Liver (tissue), 9 donors: Measurements from ENCODE around the gene TGM4. TPM values are rescaled to one million over a fixed set of nuclear protein-coding genes. Genes with fewer than 3 reads are reported as not detected.

ENCODE experiments used
- DNase-seq: peaks from one replicate; pipeline ENCODE4 v3.0.0-alpha.2; 2017; ENCODE audit warnings: low spot score
- H3K27ac ChIP-seq, 2 donors: one replicate each; pipeline ENCODE4 v1.7.0; 2013; ENCODE audit warnings: inconsistent platforms in 2 of 2, low read length in 2 of 2, control low read depth in 1 of 2, low read depth in 1 of 2, mild to moderate bottlenecking in 1 of 2
- H3K27me3 ChIP-seq, 4 donors: one replicate each; pipeline versions ENCODE4 v1.6.1 to v1.7.0; 2013; ENCODE audit warnings: low read length in 3 of 4, inconsistent platforms in 1 of 4, mild to moderate bottlenecking in 1 of 4, moderate library complexity in 1 of 4; ENCODE audit not compliant: control insufficient read depth in 4 of 4, insufficient read depth in 4 of 4
- H3K36me3 ChIP-seq, 4 donors: one replicate each; pipeline versions ENCODE4 v1.6.1 to v1.7.0; 2013; ENCODE audit warnings: low read length in 3 of 4, mild to moderate bottlenecking in 3 of 4, low read depth in 1 of 4, moderate library complexity in 1 of 4; ENCODE audit not compliant: control insufficient read depth in 4 of 4, insufficient read depth in 3 of 4
- H3K4me1 ChIP-seq, 4 donors: one replicate each; pipeline versions ENCODE4 v1.6.1 to v1.7.0; 2013; ENCODE audit warnings: low read length in 3 of 4, mild to moderate bottlenecking in 3 of 4, moderate library complexity in 1 of 4; ENCODE audit not compliant: control insufficient read depth in 4 of 4, insufficient read depth in 4 of 4
- H3K4me3 ChIP-seq, 3 donors: one replicate each; pipeline versions ENCODE4 v1.6.1 to v1.7.0; 2013; ENCODE audit warnings: low read length in 3 of 3, control low read depth in 1 of 3, low read depth in 1 of 3, mild to moderate bottlenecking in 1 of 3
- H3K9ac ChIP-seq, 2 donors: one replicate each; pipeline ENCODE4 v1.7.0; 2013; ENCODE audit warnings: low read length in 2 of 2, mild to moderate bottlenecking in 2 of 2, moderate library complexity in 2 of 2, control low read depth in 1 of 2, low read depth in 1 of 2
- H3K9me3 ChIP-seq, 4 donors: one replicate each; pipeline versions ENCODE4 v1.6.1 to v1.7.0; 2013; ENCODE audit warnings: low read length in 3 of 4; ENCODE audit not compliant: control insufficient read depth in 4 of 4
- ATF3 ChIP-seq: IDR thresholded peaks from 2 replicates; pipeline ENCODE4 v1.6.1; 2016; ENCODE audit warnings: antibody characterized with exemption
- CTCF ChIP-seq: fragments of 150-350 bp; IDR thresholded peaks from 2 replicates; pipeline ENCODE4 v1.5.1; 2017; ENCODE audit warnings: improper control_type of control experiment, low read depth, low read length; ENCODE audit not compliant: missing input control
- EGR1 ChIP-seq, 2 donors: IDR thresholded peaks; 2 replicates each; pipeline ENCODE4 v1.6.1; 2016 to 2018; ENCODE audit warnings: antibody characterized with exemption in 2 of 2, low read depth in 2 of 2
- FOXA1 ChIP-seq: IDR thresholded peaks from 2 replicates; pipeline ENCODE4 v1.6.1; 2016; ENCODE audit warnings: antibody characterized with exemption
- FOXA2 ChIP-seq: IDR thresholded peaks from 2 replicates; pipeline ENCODE4 v1.6.1; 2016; ENCODE audit warnings: antibody characterized with exemption
- GABPA ChIP-seq, 2 donors: IDR thresholded peaks in 1 of 2; conservative IDR thresholded peaks in 1 of 2; 2 replicates each; pipeline ENCODE4 v1.6.1; 2016; ENCODE audit warnings: antibody characterized with exemption in 2 of 2, mild to moderate bottlenecking in 1 of 2, moderate library complexity in 1 of 2
- HNF4A ChIP-seq, 2 donors: conservative IDR thresholded peaks; 2 replicates each; pipeline ENCODE4 v1.6.1; 2016; ENCODE audit warnings: antibody characterized with exemption in 2 of 2, mild to moderate bottlenecking in 2 of 2
- HNF4G ChIP-seq: IDR thresholded peaks from 2 replicates; pipeline ENCODE4 v1.6.1; 2016; ENCODE audit warnings: antibody characterized with exemption
- JUND ChIP-seq, 2 donors: IDR thresholded peaks; 2 replicates each; pipeline ENCODE4 v1.6.1; 2016; ENCODE audit warnings: antibody characterized with exemption in 2 of 2
- MAX ChIP-seq: IDR thresholded peaks from 2 replicates; pipeline ENCODE4 v1.6.1; 2016; ENCODE audit warnings: antibody characterized with exemption
- NR2F2 ChIP-seq: IDR thresholded peaks from 2 replicates; pipeline ENCODE4 v1.6.1; 2016; ENCODE audit warnings: antibody characterized with exemption
- RAD21 ChIP-seq, 2 donors: IDR thresholded peaks; 2 replicates each; pipeline ENCODE4 v1.6.1; 2016; ENCODE audit warnings: antibody characterized with exemption in 2 of 2, mild to moderate bottlenecking in 2 of 2
- REST ChIP-seq: IDR thresholded peaks from 2 replicates; pipeline ENCODE4 v1.6.1; 2016; ENCODE audit warnings: antibody characterized with exemption, mild to moderate bottlenecking
- SP1 ChIP-seq: IDR thresholded peaks from 2 replicates; pipeline ENCODE4 v1.6.1; 2018; ENCODE audit warnings: antibody characterized with exemption, mild to moderate bottlenecking
- YY1 ChIP-seq: IDR thresholded peaks from 2 replicates; pipeline ENCODE4 v1.6.1; 2016; ENCODE audit warnings: antibody characterized with exemption, mild to moderate bottlenecking
- ZBTB33 ChIP-seq: IDR thresholded peaks from 2 replicates; pipeline ENCODE4 v1.6.1; 2016; ENCODE audit warnings: antibody characterized with exemption
- WGBS: extraction: QIAGEN DNeasy Blood & Tissue Kit; methylation state at CpG from one replicate; pipeline ENCODE4 v1.1.7; 2013; 5-methylcytosine and 5-hydroxymethylcytosine counted together
- polyA plus RNA-seq, 2 donors: library from polyadenylated mRNA; stranded (reverse) in 1 of 2; unstranded in 1 of 2; fragments of 200-250 nt in 1 of 2; fragments of >200 nt in 1 of 2; fragmentation: Nextera tagmentation in 1 of 2; extraction: Ambion mirVana in 1 of 2; gene quantifications; one replicate each; pipeline versions ENCODE4 v1.2.1 to v1.2.3, GENCODE V29; 2013 to 2015
- total RNA-seq, 2 donors: library from RNA; depleted of rRNA; stranded (reverse); fragments of >200 nt; gene quantifications; one replicate each; pipeline ENCODE4 v1.2.3, GENCODE V29; 2014
- donor health status: healthy.
- donor health status: healthy.
- donor health status: healthy.
- donor health status: healthy.
- donor health status: healthy.

TGM4 gene
- total and polyA plus RNA-seq, 4 donors, result not detected

GRCh38 chr3:44929782-44930181 lies 55.4 kb downstream of the TGM4 start:
- WGBS, result 91% methylated on average over 5 of the region's 5 CpGs
- Histone ChIP-seq H3K9me3 (no peaks in the 10 kb centered on the region), H3K9ac (no peak overlapping the region), H3K4me1 (no peaks in the 10 kb centered on the region), H3K27me3 (no peaks in the 10 kb centered on the region), H3K36me3 (peaks cover 14 to 54% (median 32%) of the 10 kb centered on the region in 4 donors), H3K27ac (no peak overlapping the region), H3K4me3 (no peak overlapping the region)
- TF ChIP-seq MAX (no peak), JUND (IDR thresholded peaks at IDR 0.05) (no peak), ATF3 (no peak), REST (no peak), HNF4G (no peak), CTCF (no peak), ZBTB33 (no peak), HNF4A (conservative IDR thresholded peaks at IDR 0.05) (no peak), GABPA (IDR thresholded peaks at IDR 0.05 in 1 of 2, conservative IDR thresholded peaks at IDR 0.05 in 1 of 2) (no peak), EGR1 (IDR thresholded peaks at IDR 0.05; ENCODE audit: low read depth in 2 of 2) (no peak), YY1 (no peak), FOXA1 (no peak), FOXA2 (no peak), NR2F2 (no peak)
- no peak for DNase-seq

- Histone ChIP-seq H3K9me3 (no peaks in the 10 kb centered on the region), H3K4me1 (no peaks in the 10 kb centered on the region), H3K9ac (no peak overlapping the region), H3K27ac (no peak overlapping the region), H3K36me3 (peaks cover 14 to 52% (median 29%) of the 10 kb centered on the region in 4 donors), H3K4me3 (no peak overlapping the region), H3K27me3 (no peaks in the 10 kb centered on the region)
- DNase-seq, result no peak
- WGBS, result over 99% methylated on average over 2 of the region's 2 CpGs
- TF ChIP-seq ATF3, result no peak
- no peak for TF ChIP-seq HNF4A (conservative IDR thresholded peaks at IDR 0.05)
- no peak for TF ChIP-seq SP1
- TF ChIP-seq FOXA2, result no peak
- no peak for TF ChIP-seq CTCF
- no peak for TF ChIP-seq JUND (IDR thresholded peaks at IDR 0.05)
- no peak for TF ChIP-seq FOXA1
- TF ChIP-seq ZBTB33, result no peak
- no peak for TF ChIP-seq RAD21 (IDR thresholded peaks at IDR 0.05)
- TF ChIP-seq HNF4G, result no peak
Observed at GRCh38 chr3:44930911-44931310, 56.5 kb downstream of the TGM4 start.
